ENCODE measurements around the gene MSN.

MSN gene

DNA sequence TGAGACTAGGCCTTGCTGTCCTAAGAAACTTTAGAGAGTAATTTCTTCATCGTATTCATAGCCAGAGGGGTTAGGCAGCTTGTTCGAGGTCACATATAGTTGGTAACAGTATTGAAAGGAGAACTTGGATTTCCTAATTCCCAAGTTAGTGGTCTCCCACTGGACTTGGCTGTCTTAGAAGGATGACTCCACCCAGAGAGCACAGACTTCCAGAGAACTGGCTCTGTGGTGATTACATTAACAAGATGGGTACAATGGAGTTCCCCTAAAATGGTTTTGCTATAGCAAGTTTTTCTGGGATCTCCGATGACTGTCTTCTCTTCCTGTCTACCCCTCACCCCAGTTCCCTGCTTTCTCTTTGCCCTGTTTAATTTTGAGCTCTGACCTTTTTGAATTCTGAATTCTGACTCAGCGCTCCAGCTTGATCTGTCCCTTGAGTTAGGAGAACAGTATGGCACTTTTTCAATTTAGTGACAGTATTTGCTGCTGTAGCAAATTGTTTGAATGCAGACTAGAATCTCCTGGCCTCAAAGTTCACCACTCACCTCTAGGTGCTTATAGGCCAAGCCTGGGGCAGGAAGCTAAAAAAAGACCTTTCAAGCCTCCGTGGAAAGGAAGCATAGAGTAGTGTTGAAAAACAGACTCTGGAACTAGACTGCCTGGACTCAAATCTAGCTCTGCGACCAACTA is 6.9 kb downstream of the MSN start:
- no peak overlapping the region for H3K4me3 ChIP-seq (ENCODE audit: low read depth, low read length)
- TF ChIP-seq CTCF (IDR thresholded peaks at IDR 0.05; ENCODE audit: borderline replicate concordance, insufficient read depth, low read depth, low read length): no peak

- no peak overlapping the region for H3K4me3 ChIP-seq (ENCODE audit: low read depth, low read length)
- no peak for TF ChIP-seq CTCF (IDR thresholded peaks at IDR 0.05; ENCODE audit: borderline replicate concordance, insufficient read depth, low read depth, low read length)
Observed at GRCh38 chrX:65677954-65678469, 10.6 kb downstream of the MSN start.

- no peak overlapping the region for H3K4me3 ChIP-seq (ENCODE audit: low read depth, low read length)
- no peak for TF ChIP-seq CTCF (IDR thresholded peaks at IDR 0.05; ENCODE audit: borderline replicate concordance, insufficient read depth, low read depth, low read length)
Observed at GRCh38 chrX:65679071-65679540, 11.7 kb downstream of the MSN start.

DNA sequence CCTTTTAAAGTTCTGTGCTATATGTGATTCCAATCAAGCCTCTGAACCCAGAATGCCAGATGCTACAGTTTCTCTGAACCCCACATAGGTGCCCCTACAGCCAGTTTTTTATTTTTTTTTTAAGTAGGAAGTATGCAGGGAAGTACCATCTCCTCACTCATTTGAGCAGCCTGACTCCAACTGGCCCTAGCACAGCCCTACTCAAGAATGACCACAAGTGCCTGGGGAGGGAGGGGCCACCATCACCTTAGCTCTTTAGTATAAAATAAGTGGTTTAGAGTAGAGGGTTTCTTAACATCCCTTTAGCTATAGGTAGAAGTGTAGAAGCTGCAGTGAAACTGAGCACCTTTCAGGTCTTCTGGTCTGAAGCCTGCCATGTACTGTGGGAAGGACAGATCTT is 14.4 kb downstream of the MSN start:
- no peak for TF ChIP-seq CTCF (IDR thresholded peaks at IDR 0.05; ENCODE audit: borderline replicate concordance, insufficient read depth, low read depth, low read length)

DNA sequence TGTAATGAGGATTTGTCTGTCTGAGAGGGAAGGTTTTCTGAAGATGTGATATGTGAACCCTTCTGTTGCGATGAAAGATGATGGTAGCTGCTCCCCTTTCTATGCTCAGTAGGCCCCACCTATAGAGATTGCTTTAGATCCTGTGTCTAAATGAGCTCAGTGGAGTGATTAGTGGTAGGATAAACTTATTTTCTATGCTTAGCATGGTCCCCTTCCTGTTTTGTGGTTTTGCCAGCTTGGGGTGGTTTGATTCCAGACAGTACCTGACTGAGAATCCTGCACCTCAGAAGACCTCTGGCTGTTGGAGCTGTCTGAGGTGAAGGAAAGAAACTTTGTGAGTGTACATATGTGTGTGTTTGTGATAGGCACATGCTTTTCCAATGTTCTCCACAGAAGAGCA is 17.7 kb downstream of the MSN start:
- no peak for TF ChIP-seq CTCF (IDR thresholded peaks at IDR 0.05; ENCODE audit: borderline replicate concordance, insufficient read depth, low read depth, low read length)
- no peak overlapping the region for H3K4me3 ChIP-seq (ENCODE audit: low read depth, low read length)

More for the DNA sequence above, 14.4 kb downstream of the MSN start:
- no peak overlapping the region for H3K4me3 ChIP-seq (ENCODE audit: low read depth, low read length)

DNA sequence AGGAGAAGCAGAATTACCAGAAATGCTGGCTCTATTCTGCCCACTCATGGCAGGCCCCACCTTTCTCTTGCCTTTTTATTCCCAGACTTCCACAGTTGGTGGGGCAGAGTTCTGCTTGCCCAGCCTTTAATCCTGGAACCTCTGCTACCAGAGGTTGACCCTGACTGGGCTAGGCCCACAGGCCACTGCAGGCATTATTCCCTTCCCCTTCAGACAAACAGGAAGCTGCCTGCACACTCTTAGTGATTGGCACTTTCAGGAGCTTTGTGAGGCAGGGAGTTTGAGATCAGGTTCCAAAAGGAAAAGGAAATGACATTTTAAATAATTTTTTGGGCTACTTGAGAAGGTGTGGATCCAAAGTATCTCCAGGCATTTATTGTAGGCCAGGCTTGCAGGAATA is 18.8 kb downstream of the MSN start:
- TF ChIP-seq CTCF (IDR thresholded peaks at IDR 0.05; ENCODE audit: borderline replicate concordance, insufficient read depth, low read depth, low read length): no peak

DNA sequence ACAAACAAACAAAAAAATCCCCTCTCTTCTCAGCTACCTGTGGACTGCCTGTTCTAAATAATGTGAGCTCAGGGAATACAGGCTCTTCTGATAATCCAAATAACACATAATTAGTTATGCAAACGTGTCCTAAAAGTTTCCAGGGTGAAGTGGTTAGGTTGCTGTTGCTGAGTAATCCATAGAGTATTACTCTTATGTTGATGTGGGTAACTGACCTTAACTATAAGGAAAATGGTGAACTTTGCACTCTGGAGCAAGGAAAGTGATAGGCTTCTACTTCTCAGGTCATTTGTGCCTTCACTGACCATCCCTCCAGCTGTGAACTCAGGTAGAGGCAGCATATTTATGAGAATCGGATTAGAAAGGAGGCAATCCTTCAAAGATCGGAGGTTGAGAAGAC is 19.9 kb downstream of the MSN start:
- no peak for TF ChIP-seq CTCF (IDR thresholded peaks at IDR 0.05; ENCODE audit: borderline replicate concordance, insufficient read depth, low read depth, low read length)
- no peak overlapping the region for H3K4me3 ChIP-seq (ENCODE audit: low read depth, low read length)

More for the DNA sequence above, 18.8 kb downstream of the MSN start:
- H3K4me3 ChIP-seq (ENCODE audit: low read depth, low read length): no peak overlapping the region
